SK-N-SH treated with all-trans-retinoic acid at 6 μM for 48 hours (cell line): ENCODE data around the gene CSK.

Source experiments
- ARNTL ChIP-seq: fragments of 450-650 bp; formaldehyde crosslinking; IDR thresholded peaks from 2 replicates; pipeline ENCODE4 v1.5.0; 2020; ENCODE audit warnings: low read depth, mild to moderate bottlenecking, moderate library complexity, borderline replicate concordance
- CSRNP3 ChIP-seq: fragments of 250-450 bp; sonication (Bioruptor Pico); IDR thresholded peaks from 2 replicates; pipeline ENCODE4 v1.5.1; 2021; ENCODE audit warnings: mild to moderate bottlenecking, moderate library complexity
- ISL1 ChIP-seq: fragments of 250-450 bp; sonication (Bioruptor Pico); IDR thresholded peaks from 2 replicates; pipeline ENCODE4 v2.1.2; 2022; ENCODE audit warnings: mild to moderate bottlenecking, moderate library complexity
- OSR1 ChIP-seq: fragments of 250-450 bp; sonication (Bioruptor Pico); IDR thresholded peaks from 2 replicates; pipeline ENCODE4 v1.8.0; 2022; ENCODE audit warnings: moderate library complexity, mild to moderate bottlenecking, inconsistent platforms
- PATZ1 ChIP-seq: fragments of 250-450 bp; sonication (Bioruptor Pico); IDR thresholded peaks from 2 replicates; pipeline ENCODE4 v1.8.0; 2020; ENCODE audit warnings: mild to moderate bottlenecking, moderate library complexity, borderline replicate concordance
- PPARA ChIP-seq: fragments of 250-450 bp; sonication (Bioruptor Pico); IDR thresholded peaks from 2 replicates; pipeline ENCODE4 v1.5.0; 2020; ENCODE audit warnings: mild to moderate bottlenecking, borderline replicate concordance
- RARB ChIP-seq: fragments of 250-450 bp; sonication (Bioruptor Pico); IDR thresholded peaks from 2 replicates; pipeline ENCODE4 v1.8.0; 2021; ENCODE audit warnings: mild to moderate bottlenecking, moderate library complexity
- ZFP3 ChIP-seq: fragments of 250-450 bp; sonication (Bioruptor Pico); IDR thresholded peaks from 2 replicates; pipeline ENCODE4 v1.5.0; 2020; ENCODE audit warnings: mild to moderate bottlenecking, moderate library complexity
- ZFP30 ChIP-seq: fragments of 450-650 bp; formaldehyde crosslinking; IDR thresholded peaks from 2 replicates; pipeline ENCODE4 v1.5.0; 2022; ENCODE audit warnings: mild to moderate bottlenecking, moderate library complexity
- ZNF565 ChIP-seq: fragments of 450-650 bp; formaldehyde crosslinking; conservative IDR thresholded peaks from 2 replicates; pipeline ENCODE4 v1.5.0; 2020; ENCODE audit warnings: low read depth, mild to moderate bottlenecking, moderate library complexity
- TF ChIP-seq, protein P1 (sequence below): fragments of 250-450 bp; sonication (Bioruptor Pico); IDR thresholded peaks from 2 replicates; pipeline ENCODE4 v1.5.1; 2020; ENCODE audit warnings: low read depth, mild to moderate bottlenecking, moderate library complexity
- TF ChIP-seq, protein P2 (sequence below): fragments of 250-450 bp; sonication (Bioruptor Pico); IDR thresholded peaks from 2 replicates; pipeline ENCODE4 v1.8.0; 2021; ENCODE audit warnings: low read depth, mild to moderate bottlenecking, moderate library complexity, borderline replicate concordance

- TF ChIP-seq, protein P1, sequence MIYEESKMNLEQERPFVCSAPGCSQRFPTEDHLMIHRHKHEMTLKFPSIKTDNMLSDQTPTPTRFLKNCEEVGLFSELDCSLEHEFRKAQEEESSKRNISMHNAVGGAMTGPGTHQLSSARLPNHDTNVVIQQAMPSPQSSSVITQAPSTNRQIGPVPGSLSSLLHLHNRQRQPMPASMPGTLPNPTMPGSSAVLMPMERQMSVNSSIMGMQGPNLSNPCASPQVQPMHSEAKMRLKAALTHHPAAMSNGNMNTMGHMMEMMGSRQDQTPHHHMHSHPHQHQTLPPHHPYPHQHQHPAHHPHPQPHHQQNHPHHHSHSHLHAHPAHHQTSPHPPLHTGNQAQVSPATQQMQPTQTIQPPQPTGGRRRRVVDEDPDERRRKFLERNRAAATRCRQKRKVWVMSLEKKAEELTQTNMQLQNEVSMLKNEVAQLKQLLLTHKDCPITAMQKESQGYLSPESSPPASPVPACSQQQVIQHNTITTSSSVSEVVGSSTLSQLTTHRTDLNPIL, result no peak
- TF ChIP-seq ARNTL (CRISPR knock-in tag), result no peak
- TF ChIP-seq, protein P2, sequence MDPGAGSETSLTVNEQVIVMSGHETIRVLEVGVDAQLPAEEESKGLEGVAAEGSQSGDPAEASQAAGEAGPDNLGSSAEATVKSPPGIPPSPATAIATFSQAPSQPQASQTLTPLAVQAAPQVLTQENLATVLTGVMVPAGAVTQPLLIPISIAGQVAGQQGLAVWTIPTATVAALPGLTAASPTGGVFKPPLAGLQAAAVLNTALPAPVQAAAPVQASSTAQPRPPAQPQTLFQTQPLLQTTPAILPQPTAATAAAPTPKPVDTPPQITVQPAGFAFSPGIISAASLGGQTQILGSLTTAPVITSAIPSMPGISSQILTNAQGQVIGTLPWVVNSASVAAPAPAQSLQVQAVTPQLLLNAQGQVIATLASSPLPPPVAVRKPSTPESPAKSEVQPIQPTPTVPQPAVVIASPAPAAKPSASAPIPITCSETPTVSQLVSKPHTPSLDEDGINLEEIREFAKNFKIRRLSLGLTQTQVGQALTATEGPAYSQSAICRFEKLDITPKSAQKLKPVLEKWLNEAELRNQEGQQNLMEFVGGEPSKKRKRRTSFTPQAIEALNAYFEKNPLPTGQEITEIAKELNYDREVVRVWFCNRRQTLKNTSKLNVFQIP (CRISPR knock-in tag), result no peak
- no peak for TF ChIP-seq ZNF565 (CRISPR knock-in tag)
- no peak for TF ChIP-seq ZFP3 (CRISPR knock-in tag)
- no peak for TF ChIP-seq RARB (CRISPR knock-in tag)
- no peak for TF ChIP-seq OSR1 (CRISPR knock-in tag)
- TF ChIP-seq ZFP30 (CRISPR knock-in tag), result no peak
- no peak for TF ChIP-seq PATZ1
- TF ChIP-seq PPARA (CRISPR knock-in tag), result no peak
- TF ChIP-seq CSRNP3 (CRISPR knock-in tag), result no peak
- no peak for TF ChIP-seq ISL1 (CRISPR knock-in tag)
These were observed 30.7 kb downstream of the CSK start, which contains the start of gene LMAN1L for GRCh38 chr15:74812533-74812932.
